ENCODE results near the gene RUBCNL.

The RUBCNL gene

DNA sequence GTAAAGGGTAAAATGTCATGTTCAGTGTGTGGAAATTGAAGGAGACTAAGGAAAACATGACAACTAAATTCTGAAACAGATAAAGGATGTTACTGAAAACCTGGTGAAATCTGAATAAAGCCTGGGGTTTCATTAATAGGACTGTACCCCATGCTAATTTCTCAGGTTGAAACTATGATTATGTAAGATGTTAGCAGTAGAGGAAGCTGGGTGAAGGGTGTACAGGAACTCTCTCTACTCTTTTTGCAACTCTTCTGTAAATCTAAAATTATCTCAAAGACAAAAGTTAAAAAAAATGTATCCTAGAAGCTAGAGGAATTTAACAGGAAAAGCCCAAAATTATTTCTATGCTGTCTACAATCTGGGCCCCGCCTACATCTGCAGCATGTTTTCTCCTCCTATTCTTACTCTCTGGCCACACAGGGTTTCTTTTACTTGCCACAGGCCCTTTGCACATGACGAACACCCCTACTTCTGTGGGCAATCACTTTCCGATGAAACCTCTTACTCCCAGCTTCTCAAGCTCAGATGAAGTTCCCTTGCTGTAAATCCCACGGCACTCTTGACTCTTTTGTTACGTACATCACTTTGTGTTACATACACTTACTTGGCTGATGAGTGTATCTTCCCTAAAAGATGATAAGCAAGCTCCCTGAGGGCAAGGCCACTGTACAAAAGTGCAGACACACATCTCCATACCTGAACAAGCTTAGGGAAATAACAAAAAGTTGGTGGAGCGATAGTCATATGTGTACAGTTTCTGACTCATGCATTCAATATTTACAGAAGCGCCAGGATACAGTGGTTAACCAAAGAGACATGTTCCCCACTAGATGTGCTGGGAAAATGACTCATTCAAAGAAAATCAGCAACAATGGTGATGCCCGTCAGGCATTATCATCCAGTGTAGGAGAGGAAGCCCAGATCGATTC is 32.6 kb downstream of the RUBCNL start:
- Histone ChIP-seq H3K27ac (ENCODE audit: low read depth, low read length) (no peak overlapping the region), H3K36me3 (ENCODE audit: control insufficient read depth, insufficient read depth, low read length) (peaks cover 5% of the 10 kb centered on the region; the same call in 1 of the 2 replicates), H3K9me3 (ENCODE audit: control insufficient read depth, insufficient read depth, low read depth, low read length) (peaks cover 4% of the 10 kb centered on the region; the same call in 1 of the 2 replicates)

DNA sequence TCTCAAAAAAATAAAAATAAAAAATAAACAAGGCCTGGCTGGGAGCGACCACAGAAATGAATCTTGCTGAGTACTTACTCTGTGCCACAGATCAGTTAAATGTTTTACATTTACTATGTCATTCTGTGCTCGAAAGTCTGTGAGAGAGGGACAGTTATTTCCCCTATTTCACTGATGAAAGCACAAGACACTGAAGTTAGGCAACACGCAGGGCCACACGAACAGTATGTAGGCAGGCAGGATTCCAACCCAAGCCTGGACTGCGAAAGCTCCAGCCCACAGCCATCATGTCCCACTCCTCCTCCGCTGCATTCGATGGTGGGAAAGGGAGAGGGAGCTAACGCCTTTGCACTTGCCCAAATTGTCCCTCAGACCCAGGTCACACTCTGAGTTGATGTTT is 34.2 kb downstream of the RUBCNL start:
- peaks cover 4% of the 10 kb centered on the region; the same call in 1 of the 2 replicates for H3K9me3 ChIP-seq (ENCODE audit: control insufficient read depth, insufficient read depth, low read depth, low read length)
- no peaks in the 10 kb centered on the region for H3K27me3 ChIP-seq (ENCODE audit: control insufficient read depth, insufficient read depth, low read length)
- H3K9ac ChIP-seq (ENCODE audit: low read length), result no peak overlapping the region
- no peak overlapping the region for H3K27ac ChIP-seq (ENCODE audit: low read depth, low read length)
- no peaks in the 10 kb centered on the region for H3K4me1 ChIP-seq (ENCODE audit: control insufficient read depth, insufficient read depth, low read length)
- H3K4me3 ChIP-seq (ENCODE audit: low read depth, low read length), result no peak overlapping the region
- peaks cover 5% of the 10 kb centered on the region; the same call in 1 of the 2 replicates for H3K36me3 ChIP-seq (ENCODE audit: control insufficient read depth, insufficient read depth, low read length)

More for the DNA sequence above, 32.6 kb downstream of the RUBCNL start:
- H3K4me3 ChIP-seq (ENCODE audit: low read depth, low read length), result no peak overlapping the region
- H3K27me3 ChIP-seq (ENCODE audit: control insufficient read depth, insufficient read depth, low read length), result no peaks in the 10 kb centered on the region
- no peak overlapping the region for H3K9ac ChIP-seq (ENCODE audit: low read length)
- H3K4me1 ChIP-seq (ENCODE audit: control insufficient read depth, insufficient read depth, low read length), result no peaks in the 10 kb centered on the region

DNA sequence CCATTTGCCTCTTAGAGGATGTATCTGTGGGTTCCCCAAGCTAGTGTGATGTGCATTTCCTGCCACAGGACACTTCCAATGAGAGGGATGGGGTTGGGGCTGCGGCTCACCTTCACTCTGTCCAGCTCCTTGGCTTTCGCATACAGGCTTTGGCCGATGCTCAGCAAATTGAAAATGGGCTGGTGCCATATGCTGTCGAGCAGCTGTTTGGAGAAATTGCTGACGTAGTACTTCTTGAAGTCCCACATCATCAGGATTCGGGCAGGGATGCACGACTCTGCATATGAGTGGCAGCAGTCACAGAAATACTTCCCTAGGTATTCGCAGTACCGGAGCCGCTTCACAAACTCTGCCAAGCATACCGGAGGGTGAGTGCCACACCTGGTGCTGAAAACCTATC is 37.0 kb downstream of the RUBCNL start:
- Histone ChIP-seq H3K36me3 (ENCODE audit: control insufficient read depth, insufficient read depth, low read length) (peaks cover 5% of the 10 kb centered on the region; the same call in 1 of the 2 replicates), H3K27me3 (ENCODE audit: control insufficient read depth, insufficient read depth, low read length) (no peaks in the 10 kb centered on the region), H3K9me3 (ENCODE audit: control insufficient read depth, insufficient read depth, low read depth, low read length) (peaks cover 4% of the 10 kb centered on the region; the same call in 1 of the 2 replicates), H3K27ac (ENCODE audit: low read depth, low read length) (no peak overlapping the region), H3K4me1 (ENCODE audit: control insufficient read depth, insufficient read depth, low read length) (no peaks in the 10 kb centered on the region), H3K9ac (ENCODE audit: low read length) (no peak overlapping the region), H3K4me3 (ENCODE audit: low read depth, low read length) (no peak overlapping the region)

DNA sequence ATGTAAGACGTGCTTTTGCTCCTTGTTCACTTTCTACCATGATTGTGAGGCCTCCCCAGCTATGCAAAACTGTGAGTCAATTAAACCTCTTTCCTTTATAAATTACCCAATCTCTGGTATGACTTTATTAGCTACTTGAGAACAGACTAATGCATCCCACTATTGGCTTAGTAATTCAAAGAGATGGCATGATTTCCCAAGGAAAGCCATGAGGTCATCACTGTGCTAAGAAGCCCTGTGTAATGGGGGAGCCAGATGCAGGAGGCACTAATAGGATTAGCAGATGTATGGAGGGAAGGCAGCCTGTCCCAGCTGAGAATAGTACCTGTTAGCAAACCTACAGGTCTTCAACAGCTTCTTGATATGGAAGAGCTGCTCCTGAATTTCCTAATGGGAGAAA is 38.1 kb downstream of the RUBCNL start:
- no peak overlapping the region for H3K4me3 ChIP-seq (ENCODE audit: low read depth, low read length)
- no peaks in the 10 kb centered on the region for H3K27me3 ChIP-seq (ENCODE audit: control insufficient read depth, insufficient read depth, low read length)
- H3K27ac ChIP-seq (ENCODE audit: low read depth, low read length), result no peak overlapping the region
- no peaks in the 10 kb centered on the region for H3K9me3 ChIP-seq (ENCODE audit: control insufficient read depth, insufficient read depth, low read depth, low read length)
- no peaks in the 10 kb centered on the region for H3K4me1 ChIP-seq (ENCODE audit: control insufficient read depth, insufficient read depth, low read length)
- H3K9ac ChIP-seq (ENCODE audit: low read length), result no peak overlapping the region
- H3K36me3 ChIP-seq (ENCODE audit: control insufficient read depth, insufficient read depth, low read length), result no peaks in the 10 kb centered on the region; the same call in 1 of the 2 replicates

DNA sequence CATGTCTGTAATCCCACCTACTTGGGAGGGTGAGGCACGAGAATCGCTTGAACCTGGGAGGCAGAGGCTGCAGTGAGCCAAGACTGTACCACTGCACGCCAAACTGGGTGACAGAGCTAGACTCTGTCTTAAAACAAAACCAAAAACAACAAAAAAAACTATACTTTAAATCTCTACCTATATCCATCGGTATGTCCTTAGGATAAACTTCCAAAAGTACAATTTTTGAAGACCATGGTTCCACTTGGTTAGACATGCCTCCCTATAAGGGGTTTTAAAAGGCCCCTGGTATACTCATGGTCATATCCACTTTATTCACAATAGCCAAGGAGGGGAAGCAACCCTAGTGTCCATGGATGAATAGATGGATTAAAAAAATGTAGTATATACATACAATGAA is 39.8 kb downstream of the RUBCNL start:
- no peaks in the 10 kb centered on the region for H3K4me1 ChIP-seq (ENCODE audit: control insufficient read depth, insufficient read depth, low read length)
- no peaks in the 10 kb centered on the region for H3K27me3 ChIP-seq (ENCODE audit: control insufficient read depth, insufficient read depth, low read length)
- no peak overlapping the region for H3K27ac ChIP-seq (ENCODE audit: low read depth, low read length)
- H3K36me3 ChIP-seq (ENCODE audit: control insufficient read depth, insufficient read depth, low read length), result no peaks in the 10 kb centered on the region; the same call in 1 of the 2 replicates
- H3K9me3 ChIP-seq (ENCODE audit: control insufficient read depth, insufficient read depth, low read depth, low read length), result no peaks in the 10 kb centered on the region
- H3K4me3 ChIP-seq (ENCODE audit: low read depth, low read length), result no peak overlapping the region
- no peak overlapping the region for H3K9ac ChIP-seq (ENCODE audit: low read length)

DNA sequence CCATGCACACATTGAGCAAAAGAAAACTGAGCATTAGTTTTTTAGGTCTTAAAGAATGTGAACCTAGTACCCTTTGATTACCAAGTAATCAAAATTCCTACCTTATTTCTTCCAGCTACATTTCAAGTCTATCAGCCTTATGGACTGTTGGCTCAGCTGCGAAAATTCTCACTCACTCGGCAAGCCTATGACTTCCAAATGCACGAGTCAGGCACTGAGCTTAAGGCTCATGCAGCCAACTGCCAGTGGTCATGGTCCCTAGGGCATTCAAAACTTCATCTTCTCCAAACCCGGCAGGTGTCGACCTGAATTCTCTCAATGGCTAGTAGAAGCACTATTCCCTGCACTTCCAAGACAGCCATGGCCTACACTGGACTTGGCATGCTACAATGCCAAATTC is 41.2 kb downstream of the RUBCNL start:
- no peaks in the 10 kb centered on the region; the same call in 1 of the 2 replicates for H3K36me3 ChIP-seq (ENCODE audit: control insufficient read depth, insufficient read depth, low read length)
- no peak overlapping the region for H3K9ac ChIP-seq (ENCODE audit: low read length)
- no peaks in the 10 kb centered on the region for H3K9me3 ChIP-seq (ENCODE audit: control insufficient read depth, insufficient read depth, low read depth, low read length)
- no peak overlapping the region for H3K27ac ChIP-seq (ENCODE audit: low read depth, low read length)
- no peaks in the 10 kb centered on the region for H3K27me3 ChIP-seq (ENCODE audit: control insufficient read depth, insufficient read depth, low read length)
- no peak overlapping the region for H3K4me3 ChIP-seq (ENCODE audit: low read depth, low read length)
- no peaks in the 10 kb centered on the region for H3K4me1 ChIP-seq (ENCODE audit: control insufficient read depth, insufficient read depth, low read length)

DNA sequence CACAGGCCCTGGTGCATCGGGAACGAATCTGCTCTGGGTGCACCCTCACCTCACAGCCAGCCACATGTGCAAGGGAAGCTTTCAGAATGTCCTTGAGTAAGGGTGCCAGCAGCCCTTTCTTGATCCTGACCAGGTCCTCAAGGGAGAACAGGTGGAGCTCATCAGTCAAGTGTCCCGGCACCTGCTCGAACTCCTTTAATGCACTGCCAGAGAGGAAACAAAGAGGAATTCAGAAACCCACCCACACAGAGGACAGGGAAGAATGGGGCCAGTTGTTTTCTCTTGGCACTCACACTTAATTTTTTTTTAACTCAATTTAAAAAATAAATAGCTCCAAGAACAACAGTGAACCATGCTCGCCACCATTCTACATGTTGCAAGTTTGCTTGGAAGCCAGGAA is 41.7 kb downstream of the RUBCNL start:
- Histone ChIP-seq H3K4me3 (ENCODE audit: low read depth, low read length) (no peak overlapping the region), H3K9me3 (ENCODE audit: control insufficient read depth, insufficient read depth, low read depth, low read length) (no peaks in the 10 kb centered on the region), H3K36me3 (ENCODE audit: control insufficient read depth, insufficient read depth, low read length) (no peaks in the 10 kb centered on the region; the same call in 1 of the 2 replicates), H3K9ac (ENCODE audit: low read length) (no peak overlapping the region), H3K27ac (ENCODE audit: low read depth, low read length) (no peak overlapping the region), H3K4me1 (ENCODE audit: control insufficient read depth, insufficient read depth, low read length) (no peaks in the 10 kb centered on the region), H3K27me3 (ENCODE audit: control insufficient read depth, insufficient read depth, low read length) (no peaks in the 10 kb centered on the region)

DNA sequence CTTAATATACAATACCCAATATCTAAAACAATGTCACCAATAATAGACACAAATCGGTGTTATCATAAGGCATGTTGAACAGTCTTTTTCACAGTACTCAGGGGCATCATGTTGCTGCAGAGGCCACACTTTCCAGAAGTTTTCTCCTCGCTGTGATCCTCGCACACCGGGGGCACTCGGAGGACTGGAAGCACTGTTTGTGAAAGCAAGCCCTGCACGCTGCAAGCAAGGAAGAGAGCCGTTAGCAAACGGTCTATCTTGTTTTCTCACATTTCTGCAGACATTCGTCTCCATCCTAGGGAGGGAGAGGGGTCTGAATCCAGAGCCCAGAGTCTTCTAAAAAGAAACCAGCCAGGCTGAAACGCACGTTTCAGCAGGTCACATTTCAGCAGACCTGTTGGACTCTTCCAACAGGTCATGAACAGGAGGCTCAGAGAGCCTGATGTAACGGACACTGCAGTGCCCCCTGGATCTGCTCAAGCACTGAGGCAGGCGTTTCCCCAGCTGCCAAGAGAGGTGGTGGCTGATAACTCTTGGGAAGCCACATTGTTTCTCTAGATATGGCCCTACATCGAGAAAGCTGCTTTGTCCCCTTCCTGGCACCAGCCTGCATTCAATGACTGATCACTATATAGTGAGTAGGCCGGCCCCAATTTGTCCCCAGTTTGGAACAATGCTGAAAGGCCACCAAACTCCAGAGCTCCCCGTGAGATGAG is 43.6 kb downstream of the RUBCNL start:
- H3K4me1 ChIP-seq (ENCODE audit: control insufficient read depth, insufficient read depth, low read length), result no peaks in the 10 kb centered on the region
- H3K27ac ChIP-seq (ENCODE audit: low read depth, low read length), result no peak overlapping the region

DNA sequence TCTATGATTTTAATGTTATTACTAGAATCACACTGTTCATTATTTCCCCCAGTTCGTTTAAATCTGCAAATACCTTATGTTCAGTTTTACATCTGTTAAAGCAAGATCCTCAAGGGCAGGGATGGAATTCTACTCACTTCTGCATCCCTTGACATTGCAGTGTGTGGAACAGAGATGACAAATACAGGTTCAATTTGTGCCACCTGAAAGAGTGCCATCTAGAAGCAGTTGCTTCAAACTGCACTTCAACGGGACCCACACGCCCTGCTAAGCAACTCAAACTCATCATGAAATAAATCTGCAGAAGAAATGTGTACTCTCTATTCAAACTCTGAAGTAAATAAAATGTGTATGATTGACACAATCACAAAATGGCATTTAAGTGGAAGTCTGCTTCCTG is 44.5 kb downstream of the RUBCNL start:
- H3K27me3 ChIP-seq (ENCODE audit: control insufficient read depth, insufficient read depth, low read length), result no peaks in the 10 kb centered on the region
- H3K9me3 ChIP-seq (ENCODE audit: control insufficient read depth, insufficient read depth, low read depth, low read length), result 0 out of 2 replicates have a peak, but pooled peaks cover under 1% of the 10 kb centered on the region
- no peak overlapping the region for H3K4me3 ChIP-seq (ENCODE audit: low read depth, low read length)
- H3K36me3 ChIP-seq (ENCODE audit: control insufficient read depth, insufficient read depth, low read length), result no peaks in the 10 kb centered on the region; the same call in 1 of the 2 replicates
- H3K27ac ChIP-seq (ENCODE audit: low read depth, low read length), result no peak overlapping the region
- no peaks in the 10 kb centered on the region for H3K4me1 ChIP-seq (ENCODE audit: control insufficient read depth, insufficient read depth, low read length)
- no peak overlapping the region for H3K9ac ChIP-seq (ENCODE audit: low read length)

More for the DNA sequence above, 43.6 kb downstream of the RUBCNL start:
- H3K9me3 ChIP-seq (ENCODE audit: control insufficient read depth, insufficient read depth, low read depth, low read length), result no peaks in the 10 kb centered on the region
- no peaks in the 10 kb centered on the region for H3K27me3 ChIP-seq (ENCODE audit: control insufficient read depth, insufficient read depth, low read length)
- no peak overlapping the region for H3K4me3 ChIP-seq (ENCODE audit: low read depth, low read length)
- H3K36me3 ChIP-seq (ENCODE audit: control insufficient read depth, insufficient read depth, low read length), result no peaks in the 10 kb centered on the region; the same call in 1 of the 2 replicates
- no peak overlapping the region for H3K9ac ChIP-seq (ENCODE audit: low read length)

DNA sequence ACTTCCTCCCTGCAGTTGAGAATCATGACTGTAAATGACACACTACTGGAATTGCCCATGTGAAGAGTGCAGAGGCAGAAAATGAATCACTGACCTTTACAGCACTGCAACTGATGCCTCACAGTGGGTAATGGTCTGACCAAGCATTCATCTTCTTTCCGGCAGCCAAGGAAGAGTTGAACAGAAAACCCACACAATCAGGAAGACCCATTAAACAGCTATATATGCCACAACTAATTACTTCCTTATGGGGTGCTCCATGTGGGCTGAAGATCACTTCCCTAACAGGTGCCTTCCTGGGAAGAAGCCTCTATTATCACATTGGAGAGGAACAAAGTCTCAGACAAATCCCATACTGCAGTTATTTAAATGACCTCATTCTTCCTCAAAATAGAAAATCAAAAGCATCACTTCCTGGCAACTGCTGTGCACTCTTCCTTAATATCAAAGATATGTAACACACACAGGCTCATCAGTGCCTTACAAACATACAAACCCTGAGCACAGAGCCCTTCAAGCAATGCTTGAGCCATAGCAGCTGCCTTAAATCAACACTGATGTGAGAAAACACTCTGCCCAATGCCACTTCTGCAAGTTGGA is 45.8 kb downstream of the RUBCNL start:
- no peaks in the 10 kb centered on the region; the same call in 1 of the 2 replicates for H3K36me3 ChIP-seq (ENCODE audit: control insufficient read depth, insufficient read depth, low read length)
- no peak overlapping the region for H3K4me3 ChIP-seq (ENCODE audit: low read depth, low read length)
- no peak overlapping the region for H3K9ac ChIP-seq (ENCODE audit: low read length)
- no peaks in the 10 kb centered on the region for H3K4me1 ChIP-seq (ENCODE audit: control insufficient read depth, insufficient read depth, low read length)
- peaks cover 5% of the 10 kb centered on the region; the same call in 1 of the 2 replicates for H3K9me3 ChIP-seq (ENCODE audit: control insufficient read depth, insufficient read depth, low read depth, low read length)
- no peaks in the 10 kb centered on the region for H3K27me3 ChIP-seq (ENCODE audit: control insufficient read depth, insufficient read depth, low read length)
- H3K27ac ChIP-seq (ENCODE audit: low read depth, low read length), result no peak overlapping the region
